Mammary epithelial cell (primary cell): ENCODE measurements around the gene IGF2R.

Source experiments
- EZH2 ChIP-seq: IDR thresholded peaks from 2 replicates; pipeline ENCODE4 v1.6.1; 2012; ENCODE audit warnings: low read length, inconsistent platforms, borderline replicate concordance
- TF ChIP-seq, protein P1 (sequence below), 2 donors: IDR thresholded peaks in 1 of 2; conservative IDR thresholded peaks in 1 of 2; 2 replicates each; pipeline ENCODE4 v1.5.1; 2011 to 2012; ENCODE audit warnings: inconsistent platforms in 2 of 2, low read length in 2 of 2, mild to moderate bottlenecking in 2 of 2, control low read depth in 1 of 2, low read depth in 1 of 2; ENCODE audit not compliant: insufficient read depth in 1 of 2; ENCODE audit errors: extremely low read depth in 1 of 2

DNA sequence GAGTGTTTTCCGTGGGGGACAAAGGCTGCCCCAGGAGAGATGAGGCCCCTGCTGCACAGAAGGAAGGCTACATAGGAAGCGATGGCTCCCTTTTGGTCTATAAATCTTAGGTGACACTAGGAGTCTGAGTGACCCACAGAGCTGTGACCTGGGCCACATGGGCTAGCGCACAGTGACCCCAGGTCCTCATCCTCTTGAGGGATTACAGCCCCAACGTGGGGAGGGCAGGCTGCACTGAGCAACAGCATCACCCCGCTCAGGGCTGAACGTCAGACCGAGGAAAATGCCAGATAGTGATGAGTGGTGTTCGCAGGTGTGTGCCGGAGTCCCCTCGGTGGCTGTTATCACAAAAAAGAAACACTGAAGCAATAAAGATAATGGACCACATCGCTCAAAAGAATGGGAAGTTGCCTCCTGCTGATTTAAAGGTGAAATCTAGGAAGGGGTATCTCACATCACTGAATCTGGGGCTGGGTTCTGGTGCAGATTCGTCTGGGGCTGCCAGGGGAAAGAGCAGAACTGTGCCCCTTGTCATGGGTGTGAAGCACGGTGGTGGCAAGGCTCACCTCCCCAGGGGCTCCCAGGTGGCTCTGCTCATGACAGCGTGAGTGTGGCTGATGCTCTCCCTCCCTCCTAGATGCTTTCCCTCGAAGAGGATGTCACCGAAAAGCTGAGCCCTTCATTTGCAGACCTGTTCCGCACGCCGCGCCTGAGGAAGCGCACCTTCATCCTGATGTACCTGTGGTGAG, 167.2 kb downstream of the IGF2R start:
- no peak for TF ChIP-seq EZH2
- TF ChIP-seq, protein P1, sequence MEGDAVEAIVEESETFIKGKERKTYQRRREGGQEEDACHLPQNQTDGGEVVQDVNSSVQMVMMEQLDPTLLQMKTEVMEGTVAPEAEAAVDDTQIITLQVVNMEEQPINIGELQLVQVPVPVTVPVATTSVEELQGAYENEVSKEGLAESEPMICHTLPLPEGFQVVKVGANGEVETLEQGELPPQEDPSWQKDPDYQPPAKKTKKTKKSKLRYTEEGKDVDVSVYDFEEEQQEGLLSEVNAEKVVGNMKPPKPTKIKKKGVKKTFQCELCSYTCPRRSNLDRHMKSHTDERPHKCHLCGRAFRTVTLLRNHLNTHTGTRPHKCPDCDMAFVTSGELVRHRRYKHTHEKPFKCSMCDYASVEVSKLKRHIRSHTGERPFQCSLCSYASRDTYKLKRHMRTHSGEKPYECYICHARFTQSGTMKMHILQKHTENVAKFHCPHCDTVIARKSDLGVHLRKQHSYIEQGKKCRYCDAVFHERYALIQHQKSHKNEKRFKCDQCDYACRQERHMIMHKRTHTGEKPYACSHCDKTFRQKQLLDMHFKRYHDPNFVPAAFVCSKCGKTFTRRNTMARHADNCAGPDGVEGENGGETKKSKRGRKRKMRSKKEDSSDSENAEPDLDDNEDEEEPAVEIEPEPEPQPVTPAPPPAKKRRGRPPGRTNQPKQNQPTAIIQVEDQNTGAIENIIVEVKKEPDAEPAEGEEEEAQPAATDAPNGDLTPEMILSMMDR (conservative IDR thresholded peaks at IDR 0.05 in 1 of 2, IDR thresholded peaks at IDR 0.05 in 1 of 2; ENCODE audit: extremely low read depth in 1 of 2, insufficient read depth in 1 of 2, low read depth in 1 of 2, low read length in 2 of 2), result no peak
